Suprapubic skin (tissue), 4 donors: ENCODE measurements around the gene KRT75.

Experiments used
- EP300 ChIP-seq: sonication (generic); formaldehyde crosslinking; IDR thresholded peaks from one replicate; pipeline ENCODE4 v1.6.1; 2017; ENCODE audit warnings: antibody characterized with exemption
- POLR2A ChIP-seq, 2 donors: fragments of 450-650 bp; IDR thresholded peaks; one replicate each; pipeline ENCODE4 v1.6.1; 2017; ENCODE audit warnings: antibody characterized with exemption in 2 of 2, mild to moderate bottlenecking in 2 of 2, moderate library complexity in 2 of 2
- POLR2AphosphoS5 ChIP-seq, 3 donors: sonication (generic); formaldehyde crosslinking; IDR thresholded peaks; one replicate each; pipeline ENCODE4 v1.6.1; 2017; ENCODE audit warnings: antibody characterized with exemption in 3 of 3
- TF ChIP-seq, protein P1 (sequence below), 2 donors: fragments of 200-600 bp in 1 of 2; fragments of 450-650 bp in 1 of 2; sonication (generic) in 1 of 2; IDR thresholded peaks; one replicate each; pipeline ENCODE4 v1.5.1; 2016 to 2019; ENCODE audit warnings: antibody characterized with exemption in 2 of 2, mild to moderate bottlenecking in 1 of 2, moderate library complexity in 1 of 2

DNA sequence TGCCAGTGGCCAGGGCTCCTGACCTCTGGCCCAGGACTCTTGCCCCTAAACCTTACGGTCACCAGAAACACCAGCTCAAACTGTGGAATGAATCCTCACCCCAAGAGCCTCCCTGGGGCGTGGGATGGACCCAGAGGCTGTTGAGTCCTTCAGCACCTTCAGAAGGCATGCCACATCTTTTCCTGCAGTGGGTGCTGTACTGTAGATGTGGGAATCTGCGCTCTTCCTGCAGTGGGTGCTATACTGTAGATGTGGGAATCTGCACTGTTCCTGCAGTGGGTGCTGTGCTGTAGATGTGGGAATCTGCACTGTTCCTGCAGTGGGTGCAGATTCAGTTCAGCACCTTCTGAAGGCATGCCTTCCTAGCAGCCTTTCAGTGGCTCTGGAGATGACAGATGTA lies 29.2 kb downstream of the KRT75 start:
- TF ChIP-seq, protein P1, sequence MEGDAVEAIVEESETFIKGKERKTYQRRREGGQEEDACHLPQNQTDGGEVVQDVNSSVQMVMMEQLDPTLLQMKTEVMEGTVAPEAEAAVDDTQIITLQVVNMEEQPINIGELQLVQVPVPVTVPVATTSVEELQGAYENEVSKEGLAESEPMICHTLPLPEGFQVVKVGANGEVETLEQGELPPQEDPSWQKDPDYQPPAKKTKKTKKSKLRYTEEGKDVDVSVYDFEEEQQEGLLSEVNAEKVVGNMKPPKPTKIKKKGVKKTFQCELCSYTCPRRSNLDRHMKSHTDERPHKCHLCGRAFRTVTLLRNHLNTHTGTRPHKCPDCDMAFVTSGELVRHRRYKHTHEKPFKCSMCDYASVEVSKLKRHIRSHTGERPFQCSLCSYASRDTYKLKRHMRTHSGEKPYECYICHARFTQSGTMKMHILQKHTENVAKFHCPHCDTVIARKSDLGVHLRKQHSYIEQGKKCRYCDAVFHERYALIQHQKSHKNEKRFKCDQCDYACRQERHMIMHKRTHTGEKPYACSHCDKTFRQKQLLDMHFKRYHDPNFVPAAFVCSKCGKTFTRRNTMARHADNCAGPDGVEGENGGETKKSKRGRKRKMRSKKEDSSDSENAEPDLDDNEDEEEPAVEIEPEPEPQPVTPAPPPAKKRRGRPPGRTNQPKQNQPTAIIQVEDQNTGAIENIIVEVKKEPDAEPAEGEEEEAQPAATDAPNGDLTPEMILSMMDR (IDR thresholded peaks at IDR 0.05), result no peak
- TF ChIP-seq POLR2A (IDR thresholded peaks at IDR 0.05) (no peak), EP300 (no peak), POLR2AphosphoS5 (IDR thresholded peaks at IDR 0.05) (no peak)
